ENCODE results near the gene APOL4.

APOL4 gene

DNA sequence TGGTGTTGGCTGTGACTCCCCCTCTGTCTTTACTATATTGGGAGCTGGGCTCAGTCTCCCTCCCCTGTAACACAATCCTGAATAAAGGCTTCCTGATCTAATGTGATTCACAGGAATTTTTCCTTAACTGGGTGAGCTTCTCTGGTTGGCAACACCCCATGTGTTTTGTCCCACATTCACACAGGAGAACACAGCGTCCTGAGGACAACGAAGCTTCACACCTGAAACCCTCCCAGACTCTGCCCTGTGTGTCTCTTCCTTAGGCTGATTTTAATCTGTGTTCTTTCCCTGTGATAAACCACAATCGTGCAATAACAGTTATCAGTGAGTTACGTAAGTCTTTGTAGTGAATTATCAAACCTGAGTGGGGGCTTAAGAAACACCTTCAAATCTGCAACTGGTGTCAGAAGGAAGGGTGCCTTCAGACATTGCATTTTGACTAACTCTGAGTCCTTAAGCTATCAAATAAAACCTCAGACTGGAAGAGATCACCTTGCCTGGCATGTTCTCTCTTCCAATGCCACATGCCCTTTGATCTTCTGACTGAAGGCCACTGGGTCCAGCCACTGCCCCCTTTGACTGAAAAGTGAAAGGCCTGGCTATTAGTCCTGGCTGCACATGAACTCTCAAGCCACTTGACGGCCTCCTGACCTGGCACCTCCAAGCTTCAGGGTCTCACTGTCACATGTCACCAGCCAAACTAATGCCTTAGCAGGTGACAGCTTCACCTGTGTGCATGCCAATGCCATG lies 58.4 kb downstream of the APOL4 start:
- no peak for DNase-seq (ENCODE audit: low read depth)
- TF ChIP-seq, protein P1, sequence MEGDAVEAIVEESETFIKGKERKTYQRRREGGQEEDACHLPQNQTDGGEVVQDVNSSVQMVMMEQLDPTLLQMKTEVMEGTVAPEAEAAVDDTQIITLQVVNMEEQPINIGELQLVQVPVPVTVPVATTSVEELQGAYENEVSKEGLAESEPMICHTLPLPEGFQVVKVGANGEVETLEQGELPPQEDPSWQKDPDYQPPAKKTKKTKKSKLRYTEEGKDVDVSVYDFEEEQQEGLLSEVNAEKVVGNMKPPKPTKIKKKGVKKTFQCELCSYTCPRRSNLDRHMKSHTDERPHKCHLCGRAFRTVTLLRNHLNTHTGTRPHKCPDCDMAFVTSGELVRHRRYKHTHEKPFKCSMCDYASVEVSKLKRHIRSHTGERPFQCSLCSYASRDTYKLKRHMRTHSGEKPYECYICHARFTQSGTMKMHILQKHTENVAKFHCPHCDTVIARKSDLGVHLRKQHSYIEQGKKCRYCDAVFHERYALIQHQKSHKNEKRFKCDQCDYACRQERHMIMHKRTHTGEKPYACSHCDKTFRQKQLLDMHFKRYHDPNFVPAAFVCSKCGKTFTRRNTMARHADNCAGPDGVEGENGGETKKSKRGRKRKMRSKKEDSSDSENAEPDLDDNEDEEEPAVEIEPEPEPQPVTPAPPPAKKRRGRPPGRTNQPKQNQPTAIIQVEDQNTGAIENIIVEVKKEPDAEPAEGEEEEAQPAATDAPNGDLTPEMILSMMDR (IDR thresholded peaks at IDR 0.05; ENCODE audit: control insufficient read depth, insufficient read depth, low read depth, low read length, missing control alignments) = no peak
- H3K4me3 ChIP-seq (ENCODE audit: control insufficient read depth, low read depth, low read length) = no peak overlapping the region

DNA sequence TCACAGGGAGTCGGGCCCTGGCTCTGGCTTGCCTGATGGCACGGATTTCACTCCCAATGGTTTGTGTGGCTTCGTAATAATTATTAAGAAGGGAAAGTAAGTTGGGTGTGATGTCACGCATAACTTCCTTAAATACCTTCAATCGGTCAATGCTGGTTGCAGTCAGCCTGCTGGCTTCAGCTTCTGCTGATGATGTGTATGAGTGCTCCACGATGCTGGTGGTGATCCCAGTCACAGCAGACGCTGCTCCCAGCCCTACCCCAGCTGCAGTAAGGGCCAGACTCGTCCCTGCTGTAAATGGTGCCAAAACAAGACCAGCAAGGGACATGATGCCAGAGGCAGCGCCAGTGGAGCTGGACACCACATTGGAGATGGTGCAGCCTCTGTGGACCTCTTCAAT lies 60.1 kb downstream of the APOL4 start:
- TF ChIP-seq, protein P1 (IDR thresholded peaks at IDR 0.05; ENCODE audit: control insufficient read depth, insufficient read depth, low read depth, low read length, missing control alignments) = no peak
- no peak overlapping the region for H3K4me3 ChIP-seq (ENCODE audit: control insufficient read depth, low read depth, low read length)
- DNase-seq (ENCODE audit: low read depth) = no peak

All from AG09309 (cell line).